B cell (primary cell): ENCODE results near the gene NANOGP8.

Source experiments
- EZH2 ChIP-seq: IDR thresholded peaks from 2 replicates; pipeline ENCODE4 v1.6.1; 2012; ENCODE audit warnings: borderline replicate concordance, low read depth, mild to moderate bottlenecking, moderate library complexity, low read length; ENCODE audit not compliant: insufficient read depth, poor library complexity, severe bottlenecking
- TF ChIP-seq, protein P1 (sequence below): fragments of 200-600 bp; IDR thresholded peaks from one replicate; pipeline ENCODE4 v1.8.0; 2022; ENCODE audit warnings: antibody characterized with exemption, mild to moderate bottlenecking

- TF ChIP-seq, protein P1, sequence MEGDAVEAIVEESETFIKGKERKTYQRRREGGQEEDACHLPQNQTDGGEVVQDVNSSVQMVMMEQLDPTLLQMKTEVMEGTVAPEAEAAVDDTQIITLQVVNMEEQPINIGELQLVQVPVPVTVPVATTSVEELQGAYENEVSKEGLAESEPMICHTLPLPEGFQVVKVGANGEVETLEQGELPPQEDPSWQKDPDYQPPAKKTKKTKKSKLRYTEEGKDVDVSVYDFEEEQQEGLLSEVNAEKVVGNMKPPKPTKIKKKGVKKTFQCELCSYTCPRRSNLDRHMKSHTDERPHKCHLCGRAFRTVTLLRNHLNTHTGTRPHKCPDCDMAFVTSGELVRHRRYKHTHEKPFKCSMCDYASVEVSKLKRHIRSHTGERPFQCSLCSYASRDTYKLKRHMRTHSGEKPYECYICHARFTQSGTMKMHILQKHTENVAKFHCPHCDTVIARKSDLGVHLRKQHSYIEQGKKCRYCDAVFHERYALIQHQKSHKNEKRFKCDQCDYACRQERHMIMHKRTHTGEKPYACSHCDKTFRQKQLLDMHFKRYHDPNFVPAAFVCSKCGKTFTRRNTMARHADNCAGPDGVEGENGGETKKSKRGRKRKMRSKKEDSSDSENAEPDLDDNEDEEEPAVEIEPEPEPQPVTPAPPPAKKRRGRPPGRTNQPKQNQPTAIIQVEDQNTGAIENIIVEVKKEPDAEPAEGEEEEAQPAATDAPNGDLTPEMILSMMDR, result no peak
- TF ChIP-seq EZH2, result no peak
Measured at GRCh38 chr15:35061825-35062737, 23.0 kb downstream of the NANOGP8 start.
